Sigmoid colon (tissue), 4 donors: ENCODE measurements around the gene CEP112.

ENCODE experiments used
- EP300 ChIP-seq, 4 donors: sonication (generic); formaldehyde crosslinking; IDR thresholded peaks; one replicate each; pipeline ENCODE4 v1.6.1; 2017; ENCODE audit warnings: antibody characterized with exemption in 4 of 4
- POLR2A ChIP-seq, 2 donors: fragments of 450-650 bp; IDR thresholded peaks; one replicate each; pipeline ENCODE4 v1.6.1; 2016; ENCODE audit warnings: antibody characterized with exemption in 2 of 2, mild to moderate bottlenecking in 2 of 2, moderate library complexity in 2 of 2
- TF ChIP-seq, protein P1 (sequence below), 4 experiments: fragments of 450-650 bp in 3 of 4; fragments of 200-600 bp in 1 of 4; IDR thresholded peaks; one replicate each; pipeline ENCODE4 v1.5.1; 2016 to 2019; ENCODE audit warnings: antibody characterized with exemption in 4 of 4, mild to moderate bottlenecking in 3 of 4, moderate library complexity in 2 of 4

- TF ChIP-seq, protein P1, sequence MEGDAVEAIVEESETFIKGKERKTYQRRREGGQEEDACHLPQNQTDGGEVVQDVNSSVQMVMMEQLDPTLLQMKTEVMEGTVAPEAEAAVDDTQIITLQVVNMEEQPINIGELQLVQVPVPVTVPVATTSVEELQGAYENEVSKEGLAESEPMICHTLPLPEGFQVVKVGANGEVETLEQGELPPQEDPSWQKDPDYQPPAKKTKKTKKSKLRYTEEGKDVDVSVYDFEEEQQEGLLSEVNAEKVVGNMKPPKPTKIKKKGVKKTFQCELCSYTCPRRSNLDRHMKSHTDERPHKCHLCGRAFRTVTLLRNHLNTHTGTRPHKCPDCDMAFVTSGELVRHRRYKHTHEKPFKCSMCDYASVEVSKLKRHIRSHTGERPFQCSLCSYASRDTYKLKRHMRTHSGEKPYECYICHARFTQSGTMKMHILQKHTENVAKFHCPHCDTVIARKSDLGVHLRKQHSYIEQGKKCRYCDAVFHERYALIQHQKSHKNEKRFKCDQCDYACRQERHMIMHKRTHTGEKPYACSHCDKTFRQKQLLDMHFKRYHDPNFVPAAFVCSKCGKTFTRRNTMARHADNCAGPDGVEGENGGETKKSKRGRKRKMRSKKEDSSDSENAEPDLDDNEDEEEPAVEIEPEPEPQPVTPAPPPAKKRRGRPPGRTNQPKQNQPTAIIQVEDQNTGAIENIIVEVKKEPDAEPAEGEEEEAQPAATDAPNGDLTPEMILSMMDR (IDR thresholded peaks at IDR 0.05): no peak
- no peak for TF ChIP-seq POLR2A (IDR thresholded peaks at IDR 0.05)
- TF ChIP-seq EP300 (IDR thresholded peaks at IDR 0.05): no peak
These were observed 438.6 kb downstream of the CEP112 start for GRCh38 chr17:65753348-65753747.
